Measurements from ENCODE around the gene RALGDS. TPM values are rescaled to one million over a fixed set of nuclear protein-coding genes. Genes with fewer than 3 reads are reported as not detected.

Gene RALGDS
- total and polyA plus RNA-seq, 2 donors (not counting 1 experiment from before 2014, with no cell fraction given): 62.4 to 88.0 TPM

GRCh38 chr9:133146746-133147411, 25.8 kb upstream of the RALGDS start:
- ChIA-PET CTCF (interaction anchor here (1.0 to 12.7 kb wide), 14 partner anchors 10 to 202 kb away, joined by 3 to 599 read pairs (median 6); partner anchors contain the start of genes GTF3C5, RALGDS and TSC1), POLR2A (interaction anchor here (0.9 to 2.1 kb wide), 6 partner anchors 10 to 45 kb away, joined by 3 to 7 read pairs (median 4); partner anchors contain the start of gene RALGDS)
- DNase-seq (peak; percentile 33), ATAC-seq (ENCODE audit: low read depth) (no peak)
- H3K4me1 ChIP-seq (ENCODE audit: control insufficient read depth in 2 of 2, insufficient read depth in 2 of 2, low read length in 2 of 2): peaks cover 29 to 57% of the 10 kb centered on the region in 2 donors
- H4K20me1 ChIP-seq (ENCODE audit: control insufficient read depth, insufficient read depth, low read length, poor library complexity, severe bottlenecking): peaks cover 51% of the 10 kb centered on the region
- H3K36me3 ChIP-seq (replicated peaks in 1 of 2; ENCODE audit: control extremely low read depth in 1 of 2, control insufficient read depth in 1 of 2, extremely low read depth in 1 of 2, insufficient read depth in 2 of 2, low read length in 1 of 2): no peaks in the 10 kb centered on the region
- H3K27me3 ChIP-seq (replicated peaks in 1 of 4; ENCODE audit: control extremely low read depth in 1 of 4, control insufficient read depth in 3 of 4, insufficient read depth in 4 of 4, low read length in 3 of 4): no peaks in the 10 kb centered on the region
- H3K27ac Mint-ChIP-seq: peak overlapping the region; percentile 86
- intact Hi-C loops (cut with micrococcal nuclease): loop anchor here (5.0 kb wide), 1 partner anchor 920 kb away; the partner anchor contains the start of gene BRD3
- H3K27me3 Mint-ChIP-seq: no peaks in the 10 kb centered on the region
- H3K4me2 ChIP-seq (replicated peaks; ENCODE audit: low read depth, low read length, poor library complexity, severe bottlenecking): peak overlapping the region; percentile 83
- H3K4me3 Mint-ChIP-seq: peak overlapping the region; percentile 87
- H3K9me3 ChIP-seq (ENCODE audit: control extremely low read depth in 1 of 3, control insufficient read depth in 2 of 3, insufficient read depth in 1 of 3, low read length in 2 of 3): no peaks in the 10 kb centered on the region
- WGBS (ENCODE audit: insufficient coverage): 73% methylated on average over 7 of the region's 7 CpGs
- no peak for TF ChIP-seq EZH2 (IDR thresholded peaks at IDR 0.05; ENCODE audit: borderline replicate concordance, insufficient read depth, low read depth, low read length, poor library complexity, severe bottlenecking)
- TF ChIP-seq CTCF (IDR thresholded peaks at IDR 0.05): no peak
- H3K4me1 Mint-ChIP-seq: peaks cover 59% of the 10 kb centered on the region
- H2AFZ ChIP-seq (ENCODE audit: insufficient read depth, low read depth, low read length, poor library complexity, severe bottlenecking): no peak overlapping the region
- H3K79me2 ChIP-seq (ENCODE audit: control insufficient read depth, insufficient read depth, low read length): peaks cover 65% of the 10 kb centered on the region
- no peak overlapping the region for H3K9ac ChIP-seq (ENCODE audit: low read length)
- H3K4me3 ChIP-seq (ENCODE audit: control extremely low read depth in 1 of 5, extremely low read depth in 1 of 5, insufficient read depth in 1 of 5, low read depth in 2 of 5, low read length in 4 of 5): no peak overlapping the region
- no peaks in the 10 kb centered on the region for H3K9me3 Mint-ChIP-seq (ENCODE audit: insufficient read depth)
- H3K27ac ChIP-seq (ENCODE audit: low read length in 2 of 2): peak overlapping the region; percentile 3 to 6
